UCSD-AML1 (cell line): ENCODE measurements around the gene CLEC4M.
A peak's percentile ranks its signal among the peaks of the same experiment; 100 is the strongest.
"Not testable (repeated sequence)": the region's sequence is repeated elsewhere in the genome, so short reads cannot be mapped to it uniquely, and the experiment has no call there.

Experiments
- DNase-seq: peaks from one replicate; lab custom pipeline; 2025; ENCODE audit not compliant: unreplicated experiment; lab: John Stamatoyannopoulos, UW

Gene CLEC4M

GRCh38 chr19:7801020-7801570, 38.1 kb downstream of the CLEC4M start:
- no peak for DNase-seq

- DNase-seq = no peak
Measured at GRCh38 chr19:7806234-7806633, 43.2 kb downstream of the CLEC4M start.

- DNase-seq = no peak
Measured at GRCh38 chr19:7806876-7807275, 43.8 kb downstream of the CLEC4M start.

GRCh38 chr19:7808108-7808507, 45.1 kb downstream of the CLEC4M start:
- no peak for DNase-seq

- DNase-seq = no peak
Measured at GRCh38 chr19:7811989-7812388, 48.9 kb downstream of the CLEC4M start.

GRCh38 chr19:7815325-7815724, 52.3 kb downstream of the CLEC4M start:
- peak; percentile 27 for DNase-seq

GRCh38 chr19:7816040-7816439, 53.0 kb downstream of the CLEC4M start:
- not testable (repeated sequence) for DNase-seq

- no peak for DNase-seq
Measured at GRCh38 chr19:7817801-7818200, 54.8 kb downstream of the CLEC4M start.

- DNase-seq = no peak
Measured at GRCh38 chr19:7818806-7819205, 55.8 kb downstream of the CLEC4M start.
